ENCODE measurements around the gene ATP9A. TPM values are rescaled to one million over a fixed set of nuclear protein-coding genes. Genes with fewer than 3 reads are reported as not detected.

Gene ATP9A
- polyA plus RNA-seq, 1 donor from 2014 or later, result 0.20 TPM

- no peaks in the 10 kb centered on the region for H3K9me3 Mint-ChIP-seq
- H3K4me3 Mint-ChIP-seq, result no peak overlapping the region
- no peak overlapping the region for H3K27ac Mint-ChIP-seq
- no peaks in the 10 kb centered on the region for H3K36me3 Mint-ChIP-seq
- peaks cover 0 to 2% (median 0%) of the 10 kb centered on the region in 3 donors for H3K4me1 Mint-ChIP-seq
- peaks cover 6% of the 10 kb centered on the region for H3K27me3 Mint-ChIP-seq
These were observed 214.2 kb downstream of the ATP9A start for GRCh38 chr20:51553897-51554486.

- H3K27me3 Mint-ChIP-seq, result no peaks in the 10 kb centered on the region
- peaks cover 0 to 2% (median 0%) of the 10 kb centered on the region in 3 donors for H3K4me1 Mint-ChIP-seq
- H3K9me3 Mint-ChIP-seq, result no peaks in the 10 kb centered on the region
- no peaks in the 10 kb centered on the region for H3K36me3 Mint-ChIP-seq
- H3K27ac Mint-ChIP-seq, result no peak overlapping the region
- H3K4me3 Mint-ChIP-seq, result no peak overlapping the region
These were observed 217.0 kb downstream of the ATP9A start for GRCh38 chr20:51551186-51551585.

GRCh38 chr20:51549474-51549873, 218.7 kb downstream of the ATP9A start:
- peaks cover 0 to 2% (median 0%) of the 10 kb centered on the region in 3 donors for H3K4me1 Mint-ChIP-seq
- H3K27me3 Mint-ChIP-seq, result no peaks in the 10 kb centered on the region
- no peak overlapping the region for H3K27ac Mint-ChIP-seq
- no peak overlapping the region for H3K4me3 Mint-ChIP-seq
- no peaks in the 10 kb centered on the region for H3K9me3 Mint-ChIP-seq
- no peaks in the 10 kb centered on the region for H3K36me3 Mint-ChIP-seq

- peaks cover 6% of the 10 kb centered on the region in 3 donors for H3K4me1 Mint-ChIP-seq
- no peaks in the 10 kb centered on the region for H3K9me3 Mint-ChIP-seq
- no peaks in the 10 kb centered on the region for H3K36me3 Mint-ChIP-seq
- no peaks in the 10 kb centered on the region for H3K27me3 Mint-ChIP-seq
- peak overlapping the region in 1 of 3 donors; percentile 40 for H3K27ac Mint-ChIP-seq
- peak overlapping the region in 2 of 4 donors; percentile 22 to 72 for H3K4me3 Mint-ChIP-seq
These were observed 220.2 kb downstream of the ATP9A start for GRCh38 chr20:51547951-51548350.

Other genes with a start within 250 kb of the ATP9A start
- 17.4 TPM for gene NFATC2, start 225.7 kb downstream of the ATP9A start, polyA plus RNA-seq
- not detected for gene SALL4, start 34.1 kb upstream of the ATP9A start, polyA plus RNA-seq